GM18508 (cell line): ENCODE measurements around the gene TOLLIP.
"Not testable (repeated sequence)": the region's sequence is repeated elsewhere in the genome, so short reads cannot be mapped to it uniquely, and the experiment has no call there.

Experiments
- ATAC-seq: cut with Tn5 transposase; IDR thresholded peaks from one replicate; pipeline ENCODE4 v1.9.1; 2021; ENCODE audit warnings: moderate number of reproducible peaks; ENCODE audit not compliant: insufficient read depth, unreplicated experiment

TOLLIP gene

GRCh38 chr11:1267441-1268100, 41.9 kb downstream of the TOLLIP start:
- no peak for ATAC-seq

GRCh38 chr11:1266976-1267375, 42.5 kb downstream of the TOLLIP start:
- ATAC-seq: not testable (repeated sequence)

GRCh38 chr11:1265480-1265879, 44.0 kb downstream of the TOLLIP start:
- not testable (repeated sequence) for ATAC-seq

- ATAC-seq: not testable (repeated sequence)
These were observed 45.0 kb downstream of the TOLLIP start for GRCh38 chr11:1264444-1264843.

- ATAC-seq: no peak
These were observed 46.4 kb downstream of the TOLLIP start for GRCh38 chr11:1263010-1263409.

- ATAC-seq: no peak
These were observed 47.0 kb downstream of the TOLLIP start for GRCh38 chr11:1262172-1263006.

GRCh38 chr11:1261241-1262071, 48.0 kb downstream of the TOLLIP start:
- no peak for ATAC-seq

GRCh38 chr11:1260620-1261019, 48.8 kb downstream of the TOLLIP start:
- ATAC-seq: no peak

GRCh38 chr11:1260023-1260501, 49.4 kb downstream of the TOLLIP start:
- no peak for ATAC-seq

- no peak for ATAC-seq
These were observed 49.9 kb downstream of the TOLLIP start for GRCh38 chr11:1259561-1259960.

GRCh38 chr11:1259076-1259461, 50.4 kb downstream of the TOLLIP start:
- ATAC-seq: no peak

- no peak for ATAC-seq
These were observed 50.9 kb downstream of the TOLLIP start for GRCh38 chr11:1258401-1259075.

GRCh38 chr11:1257916-1258315, 51.5 kb downstream of the TOLLIP start:
- no peak for ATAC-seq

GRCh38 chr11:1257366-1257765, 52.1 kb downstream of the TOLLIP start:
- ATAC-seq: no peak

GRCh38 chr11:1256257-1257045, 53.0 kb downstream of the TOLLIP start:
- ATAC-seq: no peak

GRCh38 chr11:1255151-1255550, 54.3 kb downstream of the TOLLIP start:
- ATAC-seq: no peak

- ATAC-seq: no peak
These were observed 54.7 kb downstream of the TOLLIP start for GRCh38 chr11:1254733-1255132.

GRCh38 chr11:1254086-1254648, 55.3 kb downstream of the TOLLIP start:
- no peak for ATAC-seq

GRCh38 chr11:1253103-1253485, 56.3 kb downstream of the TOLLIP start:
- ATAC-seq: no peak
